Epithelial cell of esophagus (primary cell): ENCODE data around the gene MATN1.
"Not testable (repeated sequence)": the region's sequence is repeated elsewhere in the genome, so short reads cannot be mapped to it uniquely, and the experiment has no call there.

Experiments
- DNase-seq: peaks from one replicate; pipeline ENCODE4 v3.0.0; 2010; ENCODE audit warnings: low read depth
- H3K4me3 ChIP-seq: 2 replicates; pipeline ENCODE4 v1.5.1; 2011; ENCODE audit warnings: mild to moderate bottlenecking, low read length, control low read depth
- TF ChIP-seq, protein P1 (sequence below): IDR thresholded peaks from 2 replicates; pipeline ENCODE4 v1.5.1; 2011; ENCODE audit warnings: low read depth, mild to moderate bottlenecking, low read length, control low read depth, inconsistent platforms; ENCODE audit not compliant: insufficient read depth; ENCODE audit errors: missing control alignments

MATN1 gene

DNA sequence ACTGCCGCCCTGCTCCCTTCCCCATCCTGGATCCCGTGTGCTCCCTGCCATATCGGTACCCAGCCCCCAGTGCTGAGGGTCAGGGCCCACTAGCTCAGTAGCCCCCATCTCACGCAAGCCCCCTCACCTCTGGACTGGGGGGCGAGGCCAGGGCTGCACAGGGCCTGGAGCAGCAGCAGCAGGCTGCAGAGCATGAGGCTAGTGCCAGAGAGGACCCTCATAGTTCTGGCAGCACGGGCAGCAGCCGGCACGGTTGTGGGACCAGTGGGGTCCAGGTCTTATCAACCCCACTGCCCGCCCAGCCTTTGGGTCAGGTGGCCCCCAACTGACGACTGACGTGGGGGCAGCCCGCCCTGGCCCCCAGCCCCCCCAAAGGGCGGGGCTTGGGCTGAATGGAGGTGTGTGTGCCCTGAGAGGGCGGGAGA lies at the start of gene MATN1:
Gene MATN1, minus strand, starts transcription at position 255 of the 425 bp plus-strand sequence. Its CDS starts 34 bp downstream, at position 221.
- TF ChIP-seq, protein P1, sequence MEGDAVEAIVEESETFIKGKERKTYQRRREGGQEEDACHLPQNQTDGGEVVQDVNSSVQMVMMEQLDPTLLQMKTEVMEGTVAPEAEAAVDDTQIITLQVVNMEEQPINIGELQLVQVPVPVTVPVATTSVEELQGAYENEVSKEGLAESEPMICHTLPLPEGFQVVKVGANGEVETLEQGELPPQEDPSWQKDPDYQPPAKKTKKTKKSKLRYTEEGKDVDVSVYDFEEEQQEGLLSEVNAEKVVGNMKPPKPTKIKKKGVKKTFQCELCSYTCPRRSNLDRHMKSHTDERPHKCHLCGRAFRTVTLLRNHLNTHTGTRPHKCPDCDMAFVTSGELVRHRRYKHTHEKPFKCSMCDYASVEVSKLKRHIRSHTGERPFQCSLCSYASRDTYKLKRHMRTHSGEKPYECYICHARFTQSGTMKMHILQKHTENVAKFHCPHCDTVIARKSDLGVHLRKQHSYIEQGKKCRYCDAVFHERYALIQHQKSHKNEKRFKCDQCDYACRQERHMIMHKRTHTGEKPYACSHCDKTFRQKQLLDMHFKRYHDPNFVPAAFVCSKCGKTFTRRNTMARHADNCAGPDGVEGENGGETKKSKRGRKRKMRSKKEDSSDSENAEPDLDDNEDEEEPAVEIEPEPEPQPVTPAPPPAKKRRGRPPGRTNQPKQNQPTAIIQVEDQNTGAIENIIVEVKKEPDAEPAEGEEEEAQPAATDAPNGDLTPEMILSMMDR = no peak
- no peak within 1 kb of the TSS for H3K4me3 ChIP-seq
- no peak for DNase-seq

- DNase-seq = no peak
- TF ChIP-seq, protein P1 = no peak
These were observed 47.6 kb upstream of the MATN1 start for GRCh38 chr1:30771005-30771404.

GRCh38 chr1:30770150-30770549 lies 46.8 kb upstream of the MATN1 start:
- no peak for DNase-seq
- H3K4me3 ChIP-seq = no peak overlapping the region
- TF ChIP-seq, protein P1 = no peak

More at GRCh38 chr1:30771005-30771404, 47.6 kb upstream of the MATN1 start:
- no peak overlapping the region for H3K4me3 ChIP-seq

- H3K4me3 ChIP-seq = no peak overlapping the region
- TF ChIP-seq, protein P1 = no peak
- DNase-seq = no peak
These were observed 45.7 kb upstream of the MATN1 start for GRCh38 chr1:30768830-30769718.

DNA sequence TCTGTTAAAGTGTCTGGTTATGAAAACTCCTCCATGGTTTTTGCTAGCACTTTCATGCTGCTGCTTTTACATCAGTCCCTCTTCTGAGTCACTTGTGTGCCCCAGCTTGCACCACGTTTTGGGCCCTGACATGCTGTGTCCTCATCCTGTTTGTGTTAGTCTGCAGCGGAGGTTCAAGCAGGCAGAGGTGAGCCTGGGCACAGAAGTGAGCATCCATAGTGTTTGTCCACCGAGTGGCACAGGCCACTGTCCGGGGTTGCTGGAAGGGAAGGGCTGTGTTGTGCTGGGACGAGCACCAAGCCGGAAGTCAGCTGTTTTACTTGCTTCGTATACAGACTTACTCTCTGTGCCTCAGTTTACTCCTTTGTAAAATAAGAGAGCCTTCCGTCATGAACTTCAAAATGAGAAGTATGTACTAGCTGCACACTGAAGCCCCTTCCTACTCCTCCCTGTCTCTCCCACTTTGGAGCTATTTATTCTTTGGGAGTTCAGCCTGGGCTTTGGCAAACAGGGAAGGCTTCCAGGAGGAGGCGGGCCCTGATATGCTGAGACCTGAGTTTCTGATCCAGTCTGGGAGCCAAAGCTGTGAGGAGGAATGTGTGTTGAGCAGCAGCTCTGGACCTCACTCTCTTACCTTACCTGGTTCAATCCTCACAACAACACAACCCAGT lies 44.9 kb upstream of the MATN1 start:
- TF ChIP-seq, protein P1 = no peak
- DNase-seq = no peak
- no peak overlapping the region for H3K4me3 ChIP-seq

DNA sequence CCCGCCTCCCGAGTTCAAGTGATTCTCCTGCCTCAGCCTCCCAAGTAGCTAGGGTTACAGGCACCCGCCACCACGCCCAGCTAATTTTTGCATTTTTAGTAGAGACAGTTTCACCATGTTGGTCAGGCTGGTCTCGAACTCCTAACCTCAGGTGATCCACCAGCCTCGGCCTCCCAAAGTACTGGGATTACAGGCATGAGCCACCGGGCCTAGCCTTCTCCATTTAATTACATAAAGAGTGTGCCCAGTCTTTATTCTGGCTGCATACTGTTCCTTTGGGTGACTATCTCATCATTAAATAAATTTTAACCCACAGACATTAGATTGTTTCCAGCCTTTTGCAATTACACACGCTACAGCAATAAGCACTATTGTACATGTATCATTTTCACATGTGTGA lies 43.6 kb upstream of the MATN1 start:
- H3K4me3 ChIP-seq = not testable (repeated sequence)

More for the DNA sequence above, 43.6 kb upstream of the MATN1 start:
- not testable (repeated sequence) for DNase-seq
